IMR-90 (cell line): Measurements from ENCODE around the gene DPP8. TPM values are rescaled to one million over a fixed set of nuclear protein-coding genes. Genes with fewer than 3 reads are reported as not detected.

Experiments used
- ATAC-seq: fragments of 200-7000 bp; cut with Tn5 transposase; 2 replicates; pipeline ENCODE4 v1.9.1; 2020; ENCODE audit warnings: low read depth, mild to moderate bottlenecking, moderate library complexity
- BruUV-seq: library from RNA; stranded (reverse); fragments of 400-500 nt; replicated peaks from 2 replicates; lab custom pipeline; 2021; lab: Mats Ljungman, UMichigan
- CTCF ChIA-PET: fragments of 300-600 bp; formaldehyde crosslinking; extraction: SDS; loops from one replicate; lab custom pipeline; 2021; ENCODE audit warnings: antibody characterized with exemption; lab: Yijun Ruan, JAX
- POLR2A ChIA-PET: fragments of 300-600 bp; sonication (Branson Sonifier 250); formaldehyde crosslinking; loops from one replicate; lab custom pipeline; 2022; ENCODE audit warnings: antibody characterized with exemption; ENCODE audit not compliant: unreplicated experiment; lab: Charles Lee
- DNase-seq: peaks from one replicate; pipeline ENCODE4 v3.0.0; 2013
- H2AFZ ChIP-seq: replicated peaks from 2 replicates; pipeline ENCODE3; 2013; ENCODE audit warnings: low read length, mild to moderate bottlenecking; ENCODE audit not compliant: poor library complexity
- H2AK5ac ChIP-seq: 2 replicates; pipeline ENCODE4 v1.6.1; 2013; ENCODE audit warnings: low read depth, low read length, inconsistent platforms
- H2AK9ac ChIP-seq: replicated peaks from 2 replicates; pipeline ENCODE3; 2013; ENCODE audit warnings: mild to moderate bottlenecking, low read depth, low read length, moderate library complexity; ENCODE audit not compliant: poor library complexity
- H2BK120ac ChIP-seq: 2 replicates; pipeline ENCODE4 v1.6.1; 2013; ENCODE audit warnings: low read depth, low read length, inconsistent platforms
- H2BK15ac ChIP-seq: 3 replicates; pipeline ENCODE4 v1.6.1; 2013; ENCODE audit warnings: low read depth, low read length, inconsistent platforms
- H2BK20ac ChIP-seq: 2 replicates; pipeline ENCODE4 v1.6.1; 2013; ENCODE audit warnings: low read depth, mild to moderate bottlenecking, inconsistent platforms, low read length, moderate library complexity
- H2BK5ac ChIP-seq: 2 replicates; pipeline ENCODE4 v1.6.1; 2013; ENCODE audit warnings: mild to moderate bottlenecking, low read depth, low read length, inconsistent platforms; ENCODE audit not compliant: poor library complexity, severe bottlenecking
- H3K14ac ChIP-seq: replicated peaks from 2 replicates; pipeline ENCODE4 v1.6.1; 2013; ENCODE audit warnings: low read depth, low read length, inconsistent platforms
- H3K18ac ChIP-seq: 2 replicates; pipeline ENCODE4 v1.6.1; 2013; ENCODE audit warnings: low read depth, low read length, control low read depth
- H3K23ac ChIP-seq: 2 replicates; pipeline ENCODE4 v1.6.1; 2013; ENCODE audit warnings: low read depth, low read length, inconsistent platforms
- H3K27ac ChIP-seq: 2 replicates; pipeline ENCODE4 v1.5.1; 2013; ENCODE audit warnings: mild to moderate bottlenecking, control low read depth, low read length; ENCODE audit not compliant: insufficient read depth
- H3K27me3 ChIP-seq: 2 replicates; pipeline ENCODE4 v1.6.1; 2013; ENCODE audit warnings: low read length; ENCODE audit not compliant: control insufficient read depth, insufficient read depth
- H3K36me3 ChIP-seq: 2 replicates; pipeline ENCODE4 v1.6.1; 2013; ENCODE audit warnings: low read length, mixed read lengths; ENCODE audit not compliant: control insufficient read depth, insufficient read depth
- H3K4ac ChIP-seq: 2 replicates; pipeline ENCODE4 v1.6.1; 2013; ENCODE audit warnings: low read depth, low read length, inconsistent platforms
- H3K4me1 ChIP-seq: 2 replicates; pipeline ENCODE4 v1.6.1; 2013; ENCODE audit warnings: low read length, mixed read lengths; ENCODE audit not compliant: control insufficient read depth, insufficient read depth
- H3K4me2 ChIP-seq: 2 replicates; pipeline ENCODE4 v1.6.1; 2013; ENCODE audit warnings: low read depth, mild to moderate bottlenecking, control low read depth, low read length, moderate library complexity
- H3K4me3 ChIP-seq: 2 replicates; pipeline ENCODE4 v1.5.1; 2013; ENCODE audit warnings: low read depth, mild to moderate bottlenecking, control low read depth, low read length, moderate library complexity; ENCODE audit not compliant: insufficient read depth
- H3K56ac ChIP-seq: 2 replicates; pipeline ENCODE4 v1.6.1; 2013; ENCODE audit warnings: low read length, inconsistent platforms; ENCODE audit not compliant: insufficient read depth; ENCODE audit errors: extremely low read depth
- H3K79me1 ChIP-seq, 2 experiments: 2 replicates each; pipeline ENCODE4 v1.6.1; 2013; ENCODE audit warnings: low read length in 2 of 2, inconsistent platforms in 1 of 2, low read depth in 1 of 2
- H3K9ac ChIP-seq: 2 replicates; pipeline ENCODE4 v1.6.1; 2013; ENCODE audit warnings: low read depth, low read length, control low read depth
- H3K9me1 ChIP-seq: 2 replicates; pipeline ENCODE4 v1.6.1; 2013; ENCODE audit warnings: low read length, inconsistent platforms; ENCODE audit not compliant: insufficient read depth
- H3K9me3 ChIP-seq: 2 replicates; pipeline ENCODE4 v1.6.1; 2013; ENCODE audit warnings: low read length; ENCODE audit not compliant: control insufficient read depth, insufficient read depth
- H4K20me1 ChIP-seq: 2 replicates; pipeline ENCODE4 v1.6.1; 2013; ENCODE audit warnings: low read length, inconsistent platforms; ENCODE audit not compliant: insufficient read depth
- H4K5ac ChIP-seq: 2 replicates; pipeline ENCODE4 v1.6.1; 2013; ENCODE audit warnings: mild to moderate bottlenecking, low read depth, low read length, control low read depth
- H4K8ac ChIP-seq, 2 experiments: 2 replicates each; pipeline ENCODE4 v1.6.1; 2013; ENCODE audit warnings: low read depth in 2 of 2, low read length in 2 of 2, control low read depth in 1 of 2, inconsistent platforms in 1 of 2
- H4K91ac ChIP-seq: 2 replicates; pipeline ENCODE4 v1.6.1; 2013; ENCODE audit warnings: low read depth, low read length, inconsistent platforms; ENCODE audit not compliant: insufficient read depth
- dilution Hi-C: fragments of 300-500 bp; cut with HindIII; formaldehyde crosslinking; loops from one replicate; pipeline ENCODE4 v1.14.3; 2018; ENCODE audit warnings: low sequenced_read_pairs; ENCODE audit not compliant: unreplicated experiment
- in situ Hi-C: fragments of 300-500 bp; cut with MboI; formaldehyde crosslinking; loops from 3 replicates; pipeline ENCODE4 v1.14.3; 2019; ENCODE audit warnings: low sequenced_read_pairs, inconsistent platforms, mixed read lengths
- intact Hi-C: fragments of 100-400 bp; cut with micrococcal nuclease; formaldehyde crosslinking; loops from 2 replicates; pipeline ENCODE4 v1.10.0; 2022
- polyA plus RNA-seq, 3 experiments: library from polyadenylated mRNA; depleted of rRNA; stranded (reverse); fragments of >200 nt; gene quantifications; 2 replicates each; pipeline ENCODE4 v1.2.3, GENCODE V29; 2012; ENCODE audit warnings: low replicate concordance in 1 of 3
- total RNA-seq: library from RNA; depleted of rRNA; stranded (reverse); fragments of >200 nt; gene quantifications from 2 replicates; pipeline ENCODE4 v1.2.3, GENCODE V29; 2012
- TF ChIP-seq, protein P1 (sequence below): fragments of 150-350 bp; IDR thresholded peaks from 2 replicates; pipeline ENCODE4 v1.6.1; 2017; ENCODE audit warnings: mild to moderate bottlenecking, antibody characterized with exemption, low read length, low read depth

Gene DPP8
- total and polyA plus RNA-seq, 2 of the 4 experiments (the other 2 are of a cell fraction), result 10.7 to 29.4 TPM

DNA sequence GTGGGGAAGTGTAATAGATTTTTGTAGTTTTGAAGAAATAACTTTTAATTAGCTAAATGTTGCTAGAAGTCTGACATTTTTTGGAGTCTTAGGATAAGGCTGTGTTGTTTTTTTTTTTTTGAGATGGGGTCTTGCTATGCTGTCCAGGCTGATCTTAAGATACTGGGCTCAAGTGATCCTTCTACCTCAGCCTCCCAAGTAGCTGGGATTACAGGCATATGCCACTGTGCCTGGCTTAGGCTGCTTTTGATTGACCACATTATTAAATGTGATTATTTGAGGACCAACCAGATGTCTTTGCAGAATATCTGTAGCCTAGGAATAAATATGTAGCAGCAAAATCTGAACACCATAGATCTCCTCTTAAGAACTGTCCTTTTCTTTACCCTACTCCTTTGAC, 42.5 kb upstream of the DPP8 start:
- intact Hi-C loops, result no loop called here
- dilution Hi-C loops, result no loop called here

More for the DNA sequence above, 42.5 kb upstream of the DPP8 start:
- H3K4me3 ChIP-seq, result no peak overlapping the region
- ATAC-seq, result no peak
- no peaks in the 10 kb centered on the region for H3K27me3 ChIP-seq
- H3K79me1 ChIP-seq, result peaks cover 28 to 46% of the 10 kb centered on the region in 2 experiments; a peak in 3 of 4 replicates
- TF ChIP-seq, protein P1, sequence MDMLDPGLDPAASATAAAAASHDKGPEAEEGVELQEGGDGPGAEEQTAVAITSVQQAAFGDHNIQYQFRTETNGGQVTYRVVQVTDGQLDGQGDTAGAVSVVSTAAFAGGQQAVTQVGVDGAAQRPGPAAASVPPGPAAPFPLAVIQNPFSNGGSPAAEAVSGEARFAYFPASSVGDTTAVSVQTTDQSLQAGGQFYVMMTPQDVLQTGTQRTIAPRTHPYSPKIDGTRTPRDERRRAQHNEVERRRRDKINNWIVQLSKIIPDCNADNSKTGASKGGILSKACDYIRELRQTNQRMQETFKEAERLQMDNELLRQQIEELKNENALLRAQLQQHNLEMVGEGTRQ, result no peak
- H3K23ac ChIP-seq, result no peak overlapping the region
- H3K9ac ChIP-seq, result no peak overlapping the region
- no TSS peak for BruUV-seq
- H2AK5ac ChIP-seq, result no peak overlapping the region
- H4K20me1 ChIP-seq, result peaks cover 5% of the 10 kb centered on the region; the same call in 1 of the 2 replicates
- no peak overlapping the region for H3K14ac ChIP-seq
- ChIA-PET CTCF (interaction anchor here (0.6 kb wide), 1 partner anchor 554 kb away, joined by 4 read pairs; no protein-coding TSS in a partner anchor), POLR2A (interaction anchor here (0.6 kb wide), 1 partner anchor 316 kb away, joined by 4 read pairs; no protein-coding TSS in a partner anchor)
- H2AFZ ChIP-seq, result no peak overlapping the region
- no peak overlapping the region for H2BK5ac ChIP-seq
- H3K27ac ChIP-seq, result no peak overlapping the region
- H3K18ac ChIP-seq, result no peak overlapping the region
- H2BK15ac ChIP-seq, result no peak overlapping the region
- no peak for DNase-seq
- H3K4ac ChIP-seq, result no peak overlapping the region
- H2BK120ac ChIP-seq, result no peak overlapping the region
- no peak overlapping the region for H2BK20ac ChIP-seq
- H2AK9ac ChIP-seq, result no peak overlapping the region
- H4K5ac ChIP-seq, result no peak overlapping the region
- H3K9me1 ChIP-seq, result peaks cover 7% of the 10 kb centered on the region; the same call in 1 of the 2 replicates
- no peak overlapping the region for H3K56ac ChIP-seq
- no peak overlapping the region for H3K4me2 ChIP-seq
- in situ Hi-C loops, result no loop called here
- H3K4me1 ChIP-seq, result peaks cover 4% of the 10 kb centered on the region
- no peak overlapping the region for H4K91ac ChIP-seq
- peaks cover 29% of the 10 kb centered on the region for H3K36me3 ChIP-seq
- no peaks in the 10 kb centered on the region for H3K9me3 ChIP-seq
- H4K8ac ChIP-seq, result no peak overlapping the region
